Dermis blood vessel endothelial cell (primary cell): ENCODE data around the gene MAPRE3. TPM values are rescaled to one million over a fixed set of nuclear protein-coding genes. Genes with fewer than 3 reads are reported as not detected.

ENCODE experiments used
- DNase-seq: peaks from one replicate; pipeline ENCODE4 v3.0.0; 2010
- total RNA-seq: library from RNA; depleted of rRNA; stranded (reverse); fragments of >200 nt; gene quantifications from 2 replicates; pipeline ENCODE4 v1.2.3, GENCODE V29; 2014

Gene MAPRE3
- total RNA-seq, 1 donor from 2014 or later, result 0.17 TPM

GRCh38 chr2:26985807-26986206 lies 15.4 kb downstream of the MAPRE3 start:
- no peak for DNase-seq

DNA sequence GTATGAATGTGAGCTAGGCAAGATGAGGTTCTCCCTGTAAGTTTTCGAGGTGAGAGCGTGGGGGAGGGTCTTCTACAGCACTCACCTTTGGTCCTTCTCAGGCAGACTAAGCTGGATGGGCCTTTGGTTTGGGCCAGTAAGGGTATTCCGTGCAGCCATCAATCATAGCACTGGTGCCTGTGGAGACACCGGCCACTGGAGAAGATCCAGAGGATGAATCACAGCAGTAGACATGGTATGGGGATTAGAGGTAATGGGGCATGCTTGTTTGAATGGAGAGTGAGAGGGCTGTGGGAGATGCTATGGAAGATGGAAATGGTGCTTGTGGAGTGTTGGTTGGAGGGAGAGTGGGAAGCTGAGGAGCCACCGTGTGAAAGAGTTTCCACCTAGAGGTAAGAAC lies 16.1 kb downstream of the MAPRE3 start:
- DNase-seq, result no peak

DNA sequence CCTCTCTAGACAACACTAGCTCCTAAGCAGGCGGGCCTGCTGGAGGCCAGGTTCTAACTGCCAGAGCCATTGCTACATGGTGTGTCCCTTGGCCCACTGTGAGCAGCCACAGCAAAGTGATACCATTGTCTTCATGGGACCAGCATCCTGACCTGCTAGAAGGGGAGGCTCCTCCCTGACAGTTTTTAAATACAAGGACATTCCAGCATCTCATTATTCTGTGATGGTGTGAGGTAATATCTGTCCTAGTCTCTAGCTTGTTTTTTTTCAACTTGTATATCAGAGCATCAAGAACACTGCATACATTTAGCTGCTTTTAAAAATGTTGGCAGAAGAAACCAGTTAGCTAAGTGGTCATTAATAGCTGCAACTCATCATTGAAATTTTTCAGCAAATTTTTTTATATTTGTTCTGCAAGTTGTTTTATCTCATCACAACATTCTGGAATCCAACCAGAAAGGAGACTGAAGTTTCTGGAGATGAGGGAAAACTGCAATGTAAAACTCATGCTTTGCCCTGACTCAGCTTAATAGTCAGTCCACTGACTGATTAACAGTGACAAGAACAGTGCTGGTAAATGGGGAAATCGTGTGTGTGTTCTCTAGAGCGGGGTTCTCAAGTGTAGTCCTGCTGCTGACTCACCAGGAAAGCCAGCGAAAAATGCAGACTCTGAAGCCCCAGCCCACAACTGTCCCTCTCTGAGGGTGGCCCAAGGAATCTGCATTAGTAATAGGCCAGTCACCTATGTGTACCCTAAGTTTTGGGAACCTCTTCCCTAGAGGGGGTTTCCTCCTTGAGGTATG lies 17.8 kb downstream of the MAPRE3 start:
- DNase-seq, result no peak

DNA sequence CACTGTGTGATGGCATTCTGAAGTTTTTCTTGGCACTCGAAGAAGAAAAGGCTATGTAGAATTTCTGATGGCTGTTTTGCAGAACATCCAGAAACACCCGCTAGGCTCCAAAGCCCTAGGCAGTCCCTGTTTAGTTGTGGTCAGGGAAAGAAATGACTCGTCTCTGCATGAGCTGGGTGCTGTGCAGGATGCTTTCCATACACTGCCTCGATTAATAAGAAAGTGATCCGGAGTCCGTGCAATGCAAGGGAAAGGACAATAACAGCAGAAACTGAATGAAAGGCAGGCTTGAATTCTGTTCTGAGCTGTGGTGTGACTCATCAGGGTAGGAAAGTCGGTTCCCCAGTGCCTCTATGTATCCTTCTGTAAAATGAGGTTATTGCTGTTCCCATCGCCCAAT lies 18.7 kb downstream of the MAPRE3 start:
- no peak for DNase-seq

DNA sequence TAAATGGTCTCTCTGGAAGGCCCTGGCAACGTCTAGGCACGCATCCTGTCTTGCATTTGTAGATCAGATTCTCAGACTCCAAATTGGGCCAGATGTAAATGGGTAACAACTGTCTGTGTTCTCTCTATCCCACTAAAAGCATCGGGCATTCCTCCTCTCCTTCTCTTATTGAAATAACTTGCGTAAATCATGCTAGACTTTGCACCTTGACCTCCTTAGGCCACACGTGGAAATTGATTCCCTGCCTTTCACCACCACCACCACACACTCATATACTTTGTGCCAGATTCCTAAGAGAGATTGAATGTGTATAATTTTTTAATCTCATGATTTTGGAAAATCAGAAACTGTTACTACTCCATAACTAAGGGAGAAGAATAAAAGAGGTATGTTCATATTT lies 21.3 kb downstream of the MAPRE3 start:
- DNase-seq, result no peak

DNA sequence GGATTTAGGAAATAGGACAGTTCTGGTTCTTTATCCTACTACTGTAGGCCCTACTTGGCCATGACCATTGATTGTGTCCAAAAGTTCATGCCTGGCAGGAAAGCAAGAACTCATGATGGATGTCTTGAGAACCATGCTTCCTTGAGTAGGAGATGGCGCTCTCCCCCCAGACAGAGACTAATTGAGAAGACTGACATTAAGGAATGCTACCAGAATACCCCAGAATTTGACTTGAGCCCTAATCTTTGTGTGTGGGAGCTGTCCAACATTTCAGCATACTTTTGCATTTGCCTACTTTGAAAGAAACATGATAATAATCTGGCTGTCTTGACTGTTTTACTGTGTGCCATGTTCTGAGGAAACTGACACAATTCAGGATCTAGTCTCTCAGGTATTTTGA lies 23.3 kb downstream of the MAPRE3 start:
- peak; percentile 23 for DNase-seq

- DNase-seq, result no peak
Measured at GRCh38 chr2:26994983-26995382, 24.5 kb downstream of the MAPRE3 start.

DNA sequence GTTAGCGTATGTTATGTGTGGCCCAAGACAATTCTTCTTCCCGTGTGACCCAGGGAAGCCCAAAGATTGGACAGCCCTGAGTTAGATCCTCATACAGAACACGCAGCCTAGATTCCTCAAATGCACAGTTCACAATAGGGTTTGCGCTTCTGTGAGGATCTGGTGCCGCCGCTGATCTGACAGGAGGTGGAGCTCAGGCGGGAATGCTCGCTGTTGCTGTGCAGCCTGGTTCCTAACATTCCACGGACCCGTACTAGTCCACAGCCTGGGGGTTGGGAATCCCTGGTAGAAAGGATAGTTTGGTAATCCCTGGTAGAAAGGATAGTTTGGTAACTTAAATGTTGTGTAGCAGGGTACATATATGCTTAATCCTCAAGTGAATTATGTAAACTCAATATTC lies 27.0 kb downstream of the MAPRE3 start:
- DNase-seq, result no peak

- DNase-seq, result no peak
Measured at GRCh38 chr2:26998323-26998722, 27.9 kb downstream of the MAPRE3 start.

GRCh38 chr2:27000228-27000627 lies 29.8 kb downstream of the MAPRE3 start:
- no peak for DNase-seq

GRCh38 chr2:27000995-27001394 lies 30.6 kb downstream of the MAPRE3 start:
- DNase-seq, result no peak

GRCh38 chr2:27001950-27002349 lies 31.5 kb downstream of the MAPRE3 start:
- no peak for DNase-seq

DNA sequence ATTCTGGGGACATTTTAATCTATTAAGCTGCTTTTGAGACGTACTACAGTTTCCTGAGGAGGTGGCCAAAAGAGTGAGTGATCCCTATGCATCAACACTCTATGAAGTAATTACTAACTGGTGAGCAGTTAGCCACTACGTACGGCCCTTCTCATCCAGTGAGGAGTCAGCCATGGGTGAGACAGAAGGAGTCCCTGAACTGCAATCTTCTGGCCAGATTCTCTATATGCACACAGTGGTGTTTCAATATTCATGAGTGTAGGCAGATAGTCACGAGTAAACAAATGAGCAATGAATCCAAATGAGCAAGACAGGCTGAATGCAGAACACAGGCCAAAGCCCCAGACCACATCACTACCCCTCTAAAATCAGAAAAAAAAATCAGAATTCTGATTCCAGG lies 32.6 kb downstream of the MAPRE3 start:
- no peak for DNase-seq

DNA sequence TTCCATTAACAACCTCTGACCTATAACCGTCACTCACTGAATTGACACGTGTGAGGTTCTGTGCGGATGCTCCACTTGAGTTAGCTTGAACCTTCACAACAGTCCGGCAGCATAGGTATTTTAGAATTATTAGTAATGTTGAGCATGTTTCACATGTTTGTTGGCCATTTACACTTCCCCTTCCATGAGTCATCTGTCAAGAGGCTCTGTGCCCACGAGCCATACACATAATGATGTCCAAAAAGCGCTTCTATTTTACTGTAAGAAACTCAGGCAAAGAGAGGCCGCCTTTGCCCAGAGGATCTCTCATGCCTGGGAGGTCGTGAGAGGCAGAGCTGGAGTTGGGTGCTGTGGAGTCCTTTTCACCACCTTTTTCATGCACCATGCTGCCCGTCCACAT lies 33.4 kb downstream of the MAPRE3 start:
- DNase-seq, result peak; percentile 28

GRCh38 chr2:27006602-27007415 lies 36.4 kb downstream of the MAPRE3 start:
- DNase-seq, result no peak

- no peak for DNase-seq
Measured at GRCh38 chr2:27007416-27008374, 37.3 kb downstream of the MAPRE3 start.

DNA sequence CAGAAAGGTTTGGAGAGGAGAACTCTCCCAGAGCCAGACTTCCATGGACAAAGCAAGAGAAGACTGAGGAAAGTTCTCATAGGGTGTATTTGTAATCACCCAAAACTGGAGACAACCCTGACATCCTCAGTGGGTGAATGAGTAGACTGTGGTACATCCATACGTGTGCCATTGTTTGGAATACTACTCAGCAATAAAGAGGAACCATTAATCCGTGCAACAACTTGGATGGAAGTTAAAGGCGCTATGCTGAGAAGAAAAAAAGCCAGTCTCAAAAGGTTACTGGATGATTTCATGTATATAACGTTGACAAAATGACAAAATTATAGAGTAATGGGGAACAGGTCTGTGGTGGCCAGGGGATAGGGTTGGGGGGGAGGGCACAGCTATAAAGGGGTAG lies 38.2 kb downstream of the MAPRE3 start:
- no peak for DNase-seq

DNA sequence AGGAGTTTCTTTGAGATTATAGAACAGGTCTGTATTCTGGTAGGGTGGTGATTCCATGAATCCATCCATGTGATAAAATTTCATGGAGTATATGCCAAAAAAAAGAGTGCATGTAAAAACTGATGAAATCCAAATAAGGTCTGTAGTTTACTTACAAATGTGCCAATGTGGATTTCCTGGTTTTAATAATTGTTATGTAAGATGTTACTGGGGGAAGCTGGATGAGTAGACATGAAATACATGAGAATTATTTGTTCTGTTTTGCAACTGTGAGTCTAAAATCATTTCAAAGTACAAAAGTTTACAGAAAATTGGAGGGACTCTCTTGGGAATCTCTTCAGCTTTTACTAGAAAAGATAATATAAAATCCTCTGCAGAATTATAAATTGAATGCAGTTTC lies 38.6 kb downstream of the MAPRE3 start:
- no peak for DNase-seq

DNA sequence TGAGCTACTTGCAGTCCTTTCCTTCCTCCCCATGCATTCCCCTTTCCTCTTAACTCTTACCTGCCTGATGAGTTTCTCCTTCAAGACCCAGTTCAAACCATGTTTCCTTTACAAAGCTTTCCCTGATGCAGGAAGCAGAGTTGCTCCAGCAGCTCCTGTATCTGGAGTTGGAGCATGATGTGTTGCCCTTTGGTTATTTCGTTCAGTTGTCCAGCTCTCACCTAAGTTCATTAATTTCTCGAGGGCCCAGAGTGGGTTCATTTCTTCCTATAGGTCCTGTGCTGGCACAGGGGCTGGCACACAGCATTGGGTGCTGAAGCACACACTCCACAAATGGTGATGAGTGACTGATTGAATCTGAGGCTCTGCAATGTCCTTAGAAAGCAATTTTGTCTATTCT lies 39.3 kb downstream of the MAPRE3 start:
- DNase-seq, result no peak

DNA sequence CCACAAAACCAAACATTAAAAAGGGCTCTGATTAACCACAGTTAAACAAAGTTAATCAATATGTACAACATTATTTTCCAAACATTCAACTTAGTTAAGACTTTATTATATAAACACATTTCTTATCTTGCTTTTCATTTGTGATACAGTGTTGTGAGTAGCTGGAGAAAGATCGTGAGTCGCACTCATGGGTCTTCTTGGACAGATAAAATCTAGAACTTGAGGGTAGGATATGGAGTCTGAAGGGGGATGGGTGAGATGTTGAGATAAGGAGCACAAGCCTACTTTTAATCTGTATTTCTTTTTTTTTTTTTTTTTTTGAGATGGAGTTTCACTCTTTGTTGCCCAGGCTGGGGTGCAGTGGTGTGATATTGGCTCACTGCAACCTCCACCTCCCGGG lies 39.7 kb downstream of the MAPRE3 start:
- DNase-seq, result no peak

DNA sequence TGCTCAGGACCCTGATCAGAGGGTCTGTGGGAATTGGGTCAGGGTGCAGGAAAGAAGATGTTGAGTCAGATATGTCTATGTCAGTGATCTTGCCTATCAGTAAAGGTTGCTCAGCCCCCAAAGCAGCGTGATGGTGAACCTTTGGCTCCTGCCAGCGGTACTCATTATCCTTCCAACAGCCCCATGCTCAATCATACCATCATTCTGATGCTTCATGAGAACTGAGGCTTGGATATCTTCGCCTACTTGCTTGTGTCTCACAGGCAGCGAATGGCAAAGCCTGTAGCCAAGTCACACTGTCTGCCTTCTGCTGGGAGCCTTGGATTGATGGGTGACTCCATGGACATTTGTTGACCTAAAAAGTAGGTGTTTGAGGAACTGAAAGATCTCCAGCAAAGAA lies 43.3 kb downstream of the MAPRE3 start:
- no peak for DNase-seq

DNA sequence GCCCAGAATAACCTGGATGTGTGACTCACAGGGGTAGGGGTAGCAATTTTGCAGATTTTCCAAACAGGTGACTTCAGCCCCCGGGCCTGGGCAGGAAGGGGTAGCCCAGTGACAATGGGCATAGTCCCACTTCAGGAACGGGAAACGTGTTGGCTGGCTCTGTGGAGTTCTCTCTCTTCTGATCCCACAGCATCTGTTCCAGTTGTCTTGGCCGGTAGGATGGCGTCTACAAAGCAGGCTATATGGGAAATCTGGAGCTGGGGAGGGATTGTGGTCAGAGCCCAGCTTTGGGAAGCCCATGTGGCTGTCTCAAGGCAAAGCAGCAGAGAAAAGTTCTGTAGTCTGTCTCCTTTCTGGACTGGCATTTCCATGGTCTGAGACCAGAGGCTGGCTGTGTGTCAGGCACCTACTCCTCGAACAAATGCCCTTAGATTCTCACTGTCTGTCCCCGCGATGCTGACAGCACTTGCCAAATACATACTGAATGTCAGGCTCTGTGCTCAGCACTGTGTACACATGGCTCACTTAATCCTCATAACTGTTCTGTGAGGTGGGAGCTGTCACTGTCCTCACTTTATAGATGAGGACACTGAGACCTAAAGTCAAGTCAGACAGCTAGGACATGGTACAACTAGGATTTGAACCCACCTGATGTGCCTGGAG lies 44.5 kb downstream of the MAPRE3 start:
- DNase-seq, result no peak
